H1 (cell line): ENCODE data around the gene TRHDE. TPM values are rescaled to one million over a fixed set of nuclear protein-coding genes. Genes with fewer than 3 reads are reported as not detected.

ENCODE experiments used
- CTCF ChIA-PET: fragments of 300-600 bp; sonication (Branson Sonifier 250); formaldehyde crosslinking; loops from one replicate; lab custom pipeline; 2021; ENCODE audit not compliant: partially characterized antibody; lab: Charles Lee
- POLR2A ChIA-PET: fragments of 300-600 bp; sonication (Branson Sonifier 250); formaldehyde crosslinking; loops from one replicate; lab custom pipeline; 2021; ENCODE audit warnings: inconsistent platforms; ENCODE audit not compliant: partially characterized antibody; lab: Charles Lee
- DNase-seq, 2 experiments: peaks; one replicate each; pipeline versions ENCODE4 v3.0.0 to v3.0.0-alpha.2; 2010 to 2022; ENCODE audit warnings: low spot score in 2 of 2, low read depth in 1 of 2, mixed read lengths in 1 of 2
- FAIRE-seq: peaks from 2 replicates; lab custom pipeline; 2011; peaks lifted over from hg19 to GRCh38; lab: Jason Lieb, UNC
- H2AFZ ChIP-seq: 2 replicates; pipeline ENCODE4 v1.8.1; 2012; ENCODE audit warnings: low read length, inconsistent platforms
- H2AK5ac ChIP-seq: 2 replicates; pipeline ENCODE4 v1.6.1; 2013; ENCODE audit warnings: low read depth, low read length
- H2BK120ac ChIP-seq: replicated peaks from 2 replicates; pipeline ENCODE3; 2013; ENCODE audit warnings: low read depth, low read length, inconsistent platforms
- H2BK12ac ChIP-seq: 2 replicates; pipeline ENCODE4 v1.6.1; 2013; ENCODE audit warnings: low read depth, low read length
- H2BK15ac ChIP-seq: 2 replicates; pipeline ENCODE4 v1.6.1; 2013; ENCODE audit warnings: low read length
- H2BK20ac ChIP-seq: 2 replicates; pipeline ENCODE4 v1.6.1; 2013; ENCODE audit warnings: low read length
- H2BK5ac ChIP-seq: 2 replicates; pipeline ENCODE4 v1.6.1; 2013; ENCODE audit warnings: low read depth, low read length
- H3K14ac ChIP-seq: 2 replicates; pipeline ENCODE4 v1.6.1; 2013; ENCODE audit warnings: inconsistent platforms; ENCODE audit not compliant: insufficient read length
- H3K18ac ChIP-seq: 2 replicates; pipeline ENCODE4 v1.6.1; 2013; ENCODE audit warnings: low read length; ENCODE audit errors: extremely low read depth
- H3K23ac ChIP-seq: 2 replicates; pipeline ENCODE4 v1.6.1; 2013; ENCODE audit warnings: inconsistent platforms; ENCODE audit not compliant: insufficient read length
- H3K23me2 ChIP-seq: 2 replicates; pipeline ENCODE4 v1.6.1; 2013; ENCODE audit warnings: low read depth, low read length
- H3K27ac ChIP-seq: 2 replicates; pipeline ENCODE4 v1.6.1; 2011; ENCODE audit warnings: low read depth, low read length, inconsistent platforms
- H3K27me3 ChIP-seq, 4 experiments: replicated peaks in 1 of 4; 1 replicate in 1 of 4; 2 replicates in 3 of 4; pipeline versions ENCODE4 v1.6.1 to v1.8.1; 2011 to 2013; ENCODE audit warnings: low read length in 3 of 4, mild to moderate bottlenecking in 3 of 4, inconsistent platforms in 2 of 4, mixed read lengths in 2 of 4, moderate library complexity in 1 of 4; ENCODE audit not compliant: control insufficient read depth in 3 of 4, insufficient read depth in 3 of 4; ENCODE audit errors: extremely low read depth in 1 of 4
- H3K36me3 ChIP-seq, 4 experiments: 2 replicates each; pipeline versions ENCODE4 v1.6.1 to v1.8.1; 2011 to 2013; ENCODE audit warnings: mild to moderate bottlenecking in 4 of 4, low read length in 3 of 4, moderate library complexity in 2 of 4, control low read depth in 1 of 4, inconsistent platforms in 1 of 4; ENCODE audit not compliant: insufficient read depth in 4 of 4, control insufficient read depth in 2 of 4
- H3K4ac ChIP-seq: replicated peaks from 2 replicates; pipeline ENCODE3; 2013; ENCODE audit warnings: low read length, low read depth, mixed read lengths, inconsistent platforms; ENCODE audit not compliant: insufficient read length
- H3K4me1 ChIP-seq, 4 experiments: replicated peaks in 1 of 4; 1 replicate in 1 of 4; 2 replicates in 3 of 4; pipeline versions ENCODE4 v1.6.1 to v1.8.1; 2011 to 2013; ENCODE audit warnings: low read length in 3 of 4, inconsistent platforms in 2 of 4, mixed read lengths in 1 of 4; ENCODE audit not compliant: insufficient read depth in 4 of 4, control insufficient read depth in 3 of 4
- H3K4me2 ChIP-seq, 2 experiments: 2 replicates each; pipeline versions ENCODE4 v1.6.1 to v1.8.1; 2011 to 2013; ENCODE audit warnings: low read depth in 2 of 2, low read length in 2 of 2, control low read depth in 1 of 2, inconsistent platforms in 1 of 2, mild to moderate bottlenecking in 1 of 2; ENCODE audit not compliant: insufficient read depth in 1 of 2
- H3K4me3 ChIP-seq, 4 experiments: fragments of 200-600, 300-600 bp in 1 of 4; sonication (generic), shearing (Covaris generic), sonication (Bioruptor Twin) in 1 of 4; 2 replicates each; pipeline versions ENCODE4 v1.5.1 to v1.8.1; 2011 to 2016; ENCODE audit warnings: low read length in 4 of 4, low read depth in 3 of 4, control low read depth in 2 of 4, inconsistent platforms in 2 of 4, mild to moderate bottlenecking in 2 of 4, mixed read lengths in 1 of 4, moderate library complexity in 1 of 4; ENCODE audit not compliant: insufficient read depth in 2 of 4; ENCODE audit errors: extremely low read depth in 1 of 4
- H3K56ac ChIP-seq: replicated peaks from 2 replicates; pipeline ENCODE3; 2013; ENCODE audit warnings: low read depth, mild to moderate bottlenecking, mixed read lengths, low read length, inconsistent platforms; ENCODE audit not compliant: insufficient read length
- H3K79me1 ChIP-seq: 2 replicates; pipeline ENCODE4 v1.6.1; 2013; ENCODE audit warnings: low read depth, low read length, control low read depth
- H3K79me2 ChIP-seq, 2 experiments: 2 replicates each; pipeline versions ENCODE4 v1.6.1 to v1.8.1; 2012 to 2013; ENCODE audit warnings: low read length in 2 of 2, mild to moderate bottlenecking in 2 of 2, inconsistent platforms in 1 of 2; ENCODE audit not compliant: insufficient read depth in 2 of 2, control insufficient read depth in 1 of 2
- H3K9ac ChIP-seq, 4 experiments: replicated peaks in 1 of 4; 1 replicate in 1 of 4; 2 replicates in 3 of 4; pipeline versions ENCODE4 v1.6.1 to v1.8.1; 2011 to 2013; ENCODE audit warnings: low read depth in 3 of 4, low read length in 3 of 4, control low read depth in 2 of 4, mild to moderate bottlenecking in 2 of 4, moderate library complexity in 2 of 4, inconsistent platforms in 1 of 4; ENCODE audit errors: extremely low read depth in 1 of 4
- H3K9me3 ChIP-seq, 2 experiments: 2 replicates each; pipeline versions ENCODE4 v1.6.1 to v1.8.1; 2012 to 2013; ENCODE audit warnings: mild to moderate bottlenecking in 2 of 2, moderate library complexity in 2 of 2, control low read depth in 1 of 2, inconsistent platforms in 1 of 2, low read depth in 1 of 2, low read length in 1 of 2, mixed read lengths in 1 of 2; ENCODE audit not compliant: insufficient read depth in 2 of 2
- H4K20me1 ChIP-seq, 2 experiments: replicated peaks in 1 of 2; 2 replicates each; pipeline versions ENCODE3 to v1.8.1; 2011 to 2013; ENCODE audit warnings: inconsistent platforms in 2 of 2, low read length in 2 of 2, mild to moderate bottlenecking in 1 of 2; ENCODE audit not compliant: insufficient read depth in 2 of 2, control insufficient read depth in 1 of 2
- H4K5ac ChIP-seq: 2 replicates; pipeline ENCODE4 v1.6.1; 2013; ENCODE audit warnings: low read length, low read depth, mixed read lengths, inconsistent platforms; ENCODE audit not compliant: insufficient read length
- H4K8ac ChIP-seq: 2 replicates; pipeline ENCODE4 v1.8.0; 2013; ENCODE audit warnings: mild to moderate bottlenecking, moderate library complexity, low read length, inconsistent platforms; ENCODE audit not compliant: insufficient read depth; ENCODE audit errors: extremely low read depth
- H4K91ac ChIP-seq: replicated peaks from 2 replicates; pipeline ENCODE3; 2013; ENCODE audit warnings: low read length, mixed read lengths, inconsistent platforms; ENCODE audit not compliant: insufficient read length
- CREB1 ChIP-seq: IDR thresholded peaks from 2 replicates; pipeline ENCODE4 v1.6.1; 2012; ENCODE audit warnings: inconsistent platforms
- CTCF ChIP-seq, 3 experiments: IDR thresholded peaks; 1 replicate in 2 of 3; 2 replicates in 1 of 3; pipeline versions ENCODE4 v1.5.1 to v1.6.1; 2011; ENCODE audit warnings: low read length in 3 of 3, mild to moderate bottlenecking in 3 of 3, inconsistent platforms in 2 of 3, low read depth in 1 of 3, moderate library complexity in 1 of 3; ENCODE audit not compliant: insufficient read depth in 1 of 3; ENCODE audit errors: control extremely low read depth in 1 of 3
- RFX5 ChIP-seq: IDR thresholded peaks from 2 replicates; pipeline ENCODE4 v1.6.1; 2011; ENCODE audit warnings: low read depth, low read length, improper control_type of control experiment, borderline replicate concordance
- SP2 ChIP-seq: IDR thresholded peaks from 2 replicates; pipeline ENCODE4 v1.6.1; 2012; ENCODE audit warnings: mild to moderate bottlenecking, low read length, inconsistent platforms
- TAF1 ChIP-seq: IDR thresholded peaks from 2 replicates; pipeline ENCODE4 v1.6.1; 2011; ENCODE audit warnings: mild to moderate bottlenecking, low read depth, low read length
- WGBS, 2 experiments: shearing (Covaris generic) in 1 of 2; methylation state at CpG; one replicate each; pipeline versions ENCODE4 v1.1.6 to v1.1.7; 2013 to 2015; ENCODE audit warnings: low lambda C conversion rate in 2 of 2, mixed read lengths in 2 of 2, inconsistent platforms in 1 of 2, low coverage in 1 of 2, missing lambda C conversion rate in 1 of 2; ENCODE audit not compliant: insufficient replicate concordance in 2 of 2, insufficient coverage in 1 of 2, insufficient read length in 1 of 2; ENCODE audit errors: extremely low coverage in 1 of 2, missing lambda C conversion rate in 1 of 2; 5-methylcytosine and 5-hydroxymethylcytosine counted together
- polyA plus RNA-seq, 7 experiments: library from polyadenylated mRNA; depleted of rRNA in 3 of 7; stranded (reverse) in 5 of 7; unstranded in 2 of 7; fragments of >200 nt in 5 of 7; fragments of 200-250 nt in 2 of 7; gene quantifications; 1 replicate in 5 of 7; 2 replicates in 1 of 7; 4 replicates in 1 of 7; pipeline versions ENCODE4 v1.2.1 to v1.2.3, GENCODE V29; 2011 to 2013; ENCODE audit warnings: missing spikeins in 2 of 7, mixed read lengths in 2 of 7
- total RNA-seq: library from RNA; stranded (reverse); fragmentation: NEBNext Ultra II Directional; extraction: Animal tissue kit (Norgen Biotek cat#: 25700); gene quantifications from 2 replicates; pipeline ENCODE4 v1.2.1, GENCODE V29; 2021
- TF ChIP-seq, protein P1 (sequence below): IDR thresholded peaks from 2 replicates; pipeline ENCODE4 v1.6.1; 2012; ENCODE audit warnings: inconsistent platforms

Gene TRHDE
- total and polyA plus RNA-seq, 2 of the 8 experiments (the other 6 are each of a cell fraction or from before 2014, with no cell fraction given) = 1.3 to 5.0 TPM

DNA sequence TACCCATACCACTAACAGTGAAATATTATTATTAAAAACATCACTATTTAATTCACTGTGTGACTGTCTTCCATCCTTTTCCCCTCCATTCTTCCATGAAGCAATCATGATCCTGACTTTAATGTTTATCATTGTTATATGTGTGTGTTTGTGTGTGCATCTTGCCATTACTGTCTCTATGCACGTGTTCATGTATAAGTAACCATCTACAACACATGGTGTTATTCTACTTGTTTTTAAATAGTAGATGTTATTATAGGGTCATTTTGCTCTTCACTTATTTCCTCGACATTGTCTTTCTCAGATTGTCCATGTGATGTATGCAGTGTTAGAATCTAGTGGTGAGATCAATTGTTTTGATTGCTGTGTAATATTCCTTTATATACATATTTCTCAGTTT is 195.8 kb downstream of the TRHDE start:
- H4K5ac ChIP-seq = no peak overlapping the region
- H2BK5ac ChIP-seq = no peak overlapping the region
- H3K56ac ChIP-seq = no peak overlapping the region
- DNase-seq (no peak), FAIRE-seq (no peak)
- H2BK20ac ChIP-seq = no peak overlapping the region
- no peak overlapping the region for H3K9ac ChIP-seq
- no peak overlapping the region for H3K4me2 ChIP-seq
- H3K4me3 ChIP-seq = no peak overlapping the region
- H2BK12ac ChIP-seq = no peak overlapping the region
- H2BK120ac ChIP-seq = no peak overlapping the region
- no peak overlapping the region for H2AFZ ChIP-seq
- H2AK5ac ChIP-seq = no peak overlapping the region
- H3K23me2 ChIP-seq = no peaks in the 10 kb centered on the region
- H4K8ac ChIP-seq = no peak overlapping the region
- H3K36me3 ChIP-seq = no peaks in the 10 kb centered on the region
- H3K23ac ChIP-seq = no peak overlapping the region
- CTCF ChIA-PET = no interaction called here
- H3K9me3 ChIP-seq = no peaks in the 10 kb centered on the region
- no peak overlapping the region for H3K14ac ChIP-seq
- no peak overlapping the region for H2BK15ac ChIP-seq
- H3K79me2 ChIP-seq = no peaks in the 10 kb centered on the region
- H3K27ac ChIP-seq = no peak overlapping the region
- no peak overlapping the region for H3K4ac ChIP-seq
- no peak overlapping the region for H4K91ac ChIP-seq
- H3K27me3 ChIP-seq = no peaks in the 10 kb centered on the region
- 86% methylated on average over 2 of the region's 2 CpGs; no CpG with 5 or more reads in 1 of the 2 experiments for WGBS, 2 experiments
- TF ChIP-seq CTCF (IDR thresholded peaks at IDR 0.05; ENCODE audit: control extremely low read depth in 1 of 3, insufficient read depth in 1 of 3, low read depth in 1 of 3, low read length in 3 of 3) = no peak
- no peak for TF ChIP-seq RFX5
- TF ChIP-seq CREB1 = no peak
- no peak for TF ChIP-seq TAF1
- TF ChIP-seq SP2 = no peak
- TF ChIP-seq, protein P1, sequence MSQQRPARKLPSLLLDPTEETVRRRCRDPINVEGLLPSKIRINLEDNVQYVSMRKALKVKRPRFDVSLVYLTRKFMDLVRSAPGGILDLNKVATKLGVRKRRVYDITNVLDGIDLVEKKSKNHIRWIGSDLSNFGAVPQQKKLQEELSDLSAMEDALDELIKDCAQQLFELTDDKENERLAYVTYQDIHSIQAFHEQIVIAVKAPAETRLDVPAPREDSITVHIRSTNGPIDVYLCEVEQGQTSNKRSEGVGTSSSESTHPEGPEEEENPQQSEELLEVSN = no peak
- TF ChIP-seq, all 59 proteins: peak for 0
- H3K18ac ChIP-seq = no peak overlapping the region
- POLR2A ChIA-PET = no interaction called here
- no peaks in the 10 kb centered on the region for H4K20me1 ChIP-seq
- no peaks in the 10 kb centered on the region for H3K79me1 ChIP-seq
- H3K4me1 ChIP-seq = peaks cover 0 to 5% (median 0%) of the 10 kb centered on the region in 4 experiments; a peak in 1 of 7 replicates
